A204.1 (cell line): ENCODE results near the gene NRIP2.
"Not testable (repeated sequence)": the region's sequence is repeated elsewhere in the genome, so short reads cannot be mapped to it uniquely, and the experiment has no call there.

ENCODE experiments used
- FAIRE-seq: peaks from 2 replicates; lab custom pipeline; 2012; peaks lifted over from hg19 to GRCh38; lab: Jason Lieb, UNC

Gene NRIP2

DNA sequence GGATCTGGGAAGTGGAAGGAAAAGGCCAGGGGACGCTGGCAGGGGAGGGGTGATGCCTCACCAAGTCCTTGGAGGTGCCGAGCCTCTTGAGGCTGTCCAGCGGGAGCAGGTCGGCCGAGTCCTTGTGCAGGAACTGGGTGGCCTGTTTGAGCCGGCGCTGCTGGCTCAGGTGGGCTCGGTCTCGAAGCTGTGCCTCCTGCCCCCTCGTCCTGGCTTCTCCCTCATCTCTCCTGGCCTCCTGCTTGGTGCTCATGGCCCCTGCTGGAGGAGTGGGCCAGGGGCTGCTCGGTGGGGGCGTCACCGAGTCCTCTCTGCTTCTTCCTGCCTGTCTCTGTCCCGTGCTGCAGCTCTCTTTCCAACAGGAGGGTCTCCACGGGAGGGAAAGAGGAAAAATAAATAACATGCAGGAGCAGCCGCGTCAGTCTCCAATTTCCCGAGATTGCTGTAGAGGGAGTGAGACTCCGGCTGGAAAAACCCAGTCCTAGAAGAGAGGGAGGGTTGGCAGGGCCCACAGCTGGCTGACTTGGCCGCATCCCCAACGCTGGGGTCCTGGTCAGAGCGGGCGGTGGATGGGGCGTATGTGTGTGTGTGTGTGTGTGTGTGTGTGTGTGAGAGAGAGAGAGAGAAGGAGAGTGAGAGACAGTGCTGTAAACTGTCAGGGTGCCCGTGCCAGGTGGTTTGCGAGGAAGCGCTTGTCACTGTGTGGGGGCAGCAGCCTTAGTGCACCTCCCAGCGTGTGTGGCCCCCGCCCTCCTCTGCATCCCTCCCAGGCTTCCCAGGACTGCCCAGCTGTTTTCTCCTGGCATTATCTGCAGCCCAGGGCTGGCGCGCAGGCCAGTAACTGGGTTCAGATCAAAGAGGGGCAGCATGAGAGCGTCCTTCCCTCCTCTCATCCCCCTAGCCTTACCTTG is at the start of gene NRIP2:
NRIP2 (minus strand) TSS at position 455 of the 911 bp plus-strand sequence; CDS start at position 403, 52 bp downstream.
- no peak for FAIRE-seq

DNA sequence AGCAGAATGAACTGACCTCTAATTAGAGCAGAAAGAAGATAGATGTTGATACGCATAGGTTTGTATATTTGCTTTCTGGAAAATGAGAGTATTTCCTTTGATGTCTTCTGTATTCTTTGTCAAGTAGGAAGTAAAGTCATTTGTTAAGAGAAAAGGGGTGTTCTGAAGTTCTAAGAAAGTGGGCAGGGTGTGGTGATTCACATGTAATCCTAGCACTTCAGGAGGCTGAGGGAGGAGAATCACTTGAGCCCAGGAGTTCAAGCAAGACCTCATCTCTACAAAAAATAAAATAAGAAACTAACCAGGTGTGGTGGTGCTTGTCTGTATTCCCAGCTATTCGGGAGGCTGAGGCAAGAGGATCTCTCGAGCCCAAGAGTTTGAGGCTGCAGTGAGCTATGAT is 45.0 kb upstream of the NRIP2 start:
- FAIRE-seq = no peak

GRCh38 chr12:2877953-2878732 is 43.3 kb upstream of the NRIP2 start:
- FAIRE-seq = no peak

DNA sequence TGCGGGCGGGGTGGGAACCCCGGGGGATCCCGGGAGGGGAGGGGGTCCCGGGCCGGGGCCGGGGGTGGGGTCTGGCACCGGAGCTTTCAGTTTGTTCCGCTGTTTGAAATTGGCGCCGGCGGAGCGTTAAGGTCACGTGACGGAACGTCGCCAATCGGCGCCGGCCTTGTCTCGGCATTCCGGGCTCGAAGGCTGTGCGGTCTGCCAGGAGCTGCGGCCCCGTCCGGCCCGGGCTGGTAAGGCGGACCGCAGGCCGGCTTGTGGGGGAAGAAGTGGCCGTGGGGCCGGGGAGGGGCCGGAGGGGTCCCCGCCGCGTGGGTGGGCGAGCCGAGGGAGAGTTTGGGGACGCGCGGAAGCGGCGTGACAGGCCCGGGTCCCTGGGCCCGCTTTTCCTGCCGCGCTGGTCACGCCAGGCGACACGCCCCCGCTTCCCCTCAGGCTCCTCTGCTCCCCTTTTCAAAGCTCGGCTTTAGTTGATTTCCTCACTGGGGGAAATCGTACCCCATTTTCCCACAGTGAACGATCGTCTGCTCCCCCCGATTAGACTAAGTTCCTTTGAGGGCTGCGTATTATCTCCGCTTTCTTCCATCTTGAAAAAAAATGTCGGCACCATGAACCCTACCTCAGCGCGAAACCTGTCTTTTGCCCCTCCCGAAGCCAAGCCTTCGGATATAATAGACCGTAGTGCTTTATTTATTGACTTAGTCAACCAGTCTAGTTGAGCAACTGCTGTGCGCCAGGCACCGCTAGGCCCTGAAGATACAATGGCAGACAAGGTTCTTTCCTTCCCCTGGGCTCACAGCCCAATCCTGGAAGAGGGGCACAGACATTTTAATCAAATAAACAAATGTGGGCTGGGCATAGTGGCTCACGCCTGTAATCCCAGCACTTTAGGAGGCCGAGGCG is 42.5 kb upstream of the NRIP2 start, which contains the start of the genes FOXM1 and RHNO1:
FOXM1 (minus strand) TSS at position 128 of the 906 bp plus-strand sequence. CDS start 2,696 bp downstream, outside the sequence.
RHNO1 (plus strand) TSS at position 177 of the 906 bp plus-strand sequence. CDS start 8,144 bp downstream, outside the sequence.
- FAIRE-seq = no peak

DNA sequence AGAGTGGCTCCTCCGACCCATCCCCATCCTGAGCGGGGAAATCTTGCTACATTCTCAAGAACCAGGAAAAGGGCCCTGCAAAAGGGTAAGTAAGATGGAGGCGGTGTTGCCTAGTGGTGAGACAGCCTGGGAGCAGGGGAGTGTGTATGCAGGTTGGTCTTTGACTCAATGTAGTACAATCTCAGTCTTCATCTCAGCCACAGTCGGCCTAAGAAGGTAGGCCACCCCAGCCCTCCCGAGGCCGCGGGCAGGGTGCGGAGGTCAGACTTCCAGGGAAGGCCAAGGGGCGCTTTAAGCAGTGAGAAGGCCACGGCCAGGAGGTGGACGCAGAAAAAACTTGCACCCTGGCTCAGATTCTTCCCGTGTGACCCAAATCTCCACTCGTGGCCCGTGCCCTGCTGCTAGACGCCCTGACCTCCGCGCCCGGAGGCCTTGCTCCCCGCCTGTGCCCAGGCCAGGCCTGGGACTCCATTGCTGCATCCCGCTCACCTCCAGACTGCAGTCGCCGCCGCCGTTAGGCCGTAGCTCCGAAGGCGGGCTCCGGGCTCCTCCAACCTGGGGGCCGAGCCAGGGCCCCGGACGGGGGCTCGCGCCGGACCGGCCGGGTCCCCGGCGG is 41.7 kb upstream of the NRIP2 start:
- FAIRE-seq = no peak

DNA sequence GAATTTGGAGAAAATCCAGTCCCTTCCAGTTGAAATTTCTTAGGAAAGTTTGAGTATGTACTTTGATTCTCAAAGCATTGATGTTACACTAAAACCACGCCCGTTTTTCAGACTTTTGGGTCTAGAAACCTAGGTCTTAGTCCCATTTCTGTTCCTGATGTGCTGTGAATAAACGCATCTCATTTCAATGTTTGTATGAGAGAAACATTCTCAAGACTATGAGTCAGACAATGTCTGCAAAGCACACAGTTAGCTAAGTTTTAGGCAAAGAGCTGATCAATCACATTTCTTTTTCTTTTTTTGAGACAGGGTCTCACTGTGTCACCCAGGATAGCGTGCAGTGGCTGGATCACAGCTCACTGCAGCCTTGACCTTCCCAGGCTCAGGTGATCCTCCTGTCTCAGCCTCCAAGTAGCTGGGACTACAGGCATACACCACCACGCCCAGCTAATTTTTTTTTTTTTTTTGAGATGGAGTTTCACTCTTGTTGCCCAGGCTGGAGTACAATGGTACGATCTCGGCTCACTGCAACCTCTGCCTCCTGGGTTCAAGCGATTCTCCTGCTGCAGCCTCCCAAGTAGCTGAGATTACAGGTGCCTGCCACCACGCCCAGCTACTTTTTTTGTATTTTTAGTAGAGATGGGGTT is 34.3 kb upstream of the NRIP2 start:
- not testable (repeated sequence) for FAIRE-seq

DNA sequence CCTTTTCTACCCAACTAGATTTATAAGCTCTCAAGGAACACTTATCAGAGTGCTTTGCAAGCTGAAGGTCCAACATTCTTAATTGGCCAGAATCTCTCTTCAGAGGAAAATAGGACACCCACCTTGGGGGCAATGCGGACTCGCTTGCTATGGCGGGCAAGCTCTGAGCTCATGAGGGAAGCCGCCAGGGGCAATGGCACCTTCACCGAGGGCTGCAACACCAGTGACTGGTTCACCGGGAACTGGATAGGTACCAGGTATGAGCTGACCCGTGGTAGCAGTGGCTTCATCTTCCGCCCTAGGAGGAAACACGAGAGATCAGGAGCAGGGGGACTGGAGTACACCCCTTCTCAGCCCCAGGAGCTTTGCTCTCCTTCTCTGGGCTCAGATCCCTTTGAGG is 29.4 kb upstream of the NRIP2 start:
- FAIRE-seq = no peak

DNA sequence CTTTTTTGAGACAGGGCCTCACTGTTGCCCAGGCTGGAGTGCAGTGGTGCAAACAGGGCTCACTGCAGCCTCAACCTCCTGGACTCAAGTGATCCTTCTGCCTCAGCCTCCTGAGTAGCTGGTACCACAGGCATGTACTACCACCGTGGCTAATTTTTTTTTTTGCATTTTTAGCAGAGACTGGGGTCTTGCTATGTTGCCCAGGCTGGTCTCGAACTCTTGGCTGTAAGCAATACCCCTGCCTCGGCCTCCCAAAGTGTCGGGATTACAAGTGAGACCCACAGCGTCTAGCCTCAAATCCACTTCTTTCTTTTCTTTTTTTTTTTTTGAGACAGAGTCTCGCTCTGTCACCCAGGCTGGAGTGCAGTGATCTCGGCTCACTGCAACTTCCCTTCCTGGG is 28.6 kb upstream of the NRIP2 start:
- FAIRE-seq = not testable (repeated sequence)

GRCh38 chr12:2862876-2863275 is 28.0 kb upstream of the NRIP2 start:
- no peak for FAIRE-seq

DNA sequence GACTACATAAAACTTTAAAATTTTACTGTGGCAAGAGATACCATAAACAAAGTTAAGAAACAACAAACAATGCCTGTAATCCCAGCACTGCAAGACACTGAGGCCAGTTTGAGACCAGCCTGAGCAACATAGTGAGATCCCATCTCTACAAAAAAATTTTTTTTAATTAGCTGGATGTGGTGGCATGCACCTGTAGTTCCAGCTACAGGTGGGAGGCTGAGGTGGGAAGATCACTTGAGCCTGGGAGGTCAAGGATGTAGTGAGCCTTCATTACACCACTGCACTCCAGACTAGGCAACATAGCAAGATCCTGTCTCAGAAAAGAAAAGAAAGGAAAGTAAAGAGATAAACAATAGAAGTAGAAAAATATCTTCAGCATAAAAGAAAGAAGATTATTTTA is 25.3 kb upstream of the NRIP2 start:
- no peak for FAIRE-seq

DNA sequence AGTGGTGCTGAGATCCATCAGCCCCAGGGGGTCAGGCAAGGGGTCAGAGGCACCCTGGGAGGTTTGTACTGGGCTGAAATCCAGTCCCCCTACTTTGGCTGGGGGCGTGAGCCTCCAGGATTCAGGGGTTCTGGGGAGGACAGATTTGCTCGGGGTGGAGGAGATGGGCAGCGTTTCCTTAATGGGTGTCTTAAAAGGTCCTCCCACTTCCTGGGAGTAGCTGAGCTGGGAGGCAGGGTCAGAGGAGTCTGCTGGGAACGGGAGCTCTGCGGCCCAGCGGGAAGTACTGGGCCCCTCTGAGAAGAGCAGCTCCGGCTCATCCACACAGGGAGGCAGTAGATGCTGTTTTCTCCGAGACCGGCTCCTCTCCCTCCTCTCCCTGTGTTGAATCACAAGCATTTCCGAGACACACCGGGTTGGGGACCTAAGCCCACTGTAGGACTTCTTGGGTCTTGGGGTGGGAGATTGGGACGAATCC is 24.1 kb upstream of the NRIP2 start:
- no peak for FAIRE-seq

DNA sequence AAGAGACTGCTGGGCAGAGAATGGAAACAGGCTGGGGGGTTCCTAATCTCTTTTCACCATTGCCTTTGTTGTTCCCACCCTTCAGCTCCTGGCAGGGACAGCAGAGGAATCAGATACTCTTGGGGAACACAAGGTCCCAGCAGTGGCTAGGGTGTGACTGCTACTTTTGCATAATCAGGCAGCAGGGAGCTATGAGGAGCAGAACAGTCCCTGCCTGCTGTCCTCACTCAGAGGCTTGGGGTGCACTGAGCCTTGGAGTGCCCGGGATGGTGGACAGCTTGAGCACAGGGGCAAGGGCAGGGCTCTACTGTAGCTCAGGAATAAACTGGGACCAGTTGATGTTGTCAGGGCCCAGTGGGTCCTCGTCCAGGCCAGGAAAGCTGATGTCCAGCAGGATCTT is 23.5 kb upstream of the NRIP2 start:
- FAIRE-seq = no peak

DNA sequence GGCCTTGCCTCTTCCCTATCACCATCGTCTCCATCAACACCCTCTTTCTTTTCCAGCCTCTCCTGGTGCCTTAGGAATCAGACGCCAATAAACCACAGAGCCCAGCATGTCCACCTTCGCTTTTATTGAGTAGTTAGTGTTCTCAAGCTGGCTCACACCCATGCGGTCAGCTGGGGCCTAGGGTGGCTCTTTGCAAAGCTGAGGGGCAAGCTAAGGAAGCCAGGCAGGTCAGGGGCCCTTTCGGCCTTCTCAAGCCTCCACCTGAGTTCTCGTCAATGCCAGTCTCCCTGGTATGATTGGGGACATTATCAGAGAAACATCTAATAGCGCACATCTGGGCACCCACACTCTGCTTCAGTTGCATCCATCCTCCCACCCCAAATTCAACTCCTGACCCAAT is 22.7 kb upstream of the NRIP2 start:
- FAIRE-seq = no peak

GRCh38 chr12:2857021-2857431 is 22.2 kb upstream of the NRIP2 start, which contains the start of gene TEX52:
Gene TEX52, minus strand, starts transcription at chr12:2857039. Its CDS starts 13 bp downstream, at chr12:2857026.
- no peak for FAIRE-seq

DNA sequence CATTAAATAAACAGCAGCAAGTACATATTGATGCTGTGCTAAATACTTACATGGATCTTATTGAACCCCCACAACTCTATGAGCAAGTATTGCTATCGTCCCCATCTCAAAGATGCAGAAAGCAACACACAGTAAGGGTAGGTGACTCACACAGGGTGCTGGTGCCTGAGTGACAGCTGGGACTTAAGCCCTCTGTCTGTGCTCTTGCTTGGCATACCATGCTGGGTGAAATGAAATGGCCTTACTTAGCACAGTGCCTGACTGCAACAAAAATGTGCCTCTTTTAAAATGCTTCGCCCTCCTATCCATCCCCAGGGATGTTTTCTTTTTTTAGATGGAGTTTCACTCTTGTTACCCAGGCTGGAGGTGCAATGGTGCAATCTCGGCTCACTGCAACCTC is 21.2 kb upstream of the NRIP2 start:
- no peak for FAIRE-seq

- FAIRE-seq = no peak
Measured at GRCh38 chr12:2855546-2855945, 20.7 kb upstream of the NRIP2 start.

DNA sequence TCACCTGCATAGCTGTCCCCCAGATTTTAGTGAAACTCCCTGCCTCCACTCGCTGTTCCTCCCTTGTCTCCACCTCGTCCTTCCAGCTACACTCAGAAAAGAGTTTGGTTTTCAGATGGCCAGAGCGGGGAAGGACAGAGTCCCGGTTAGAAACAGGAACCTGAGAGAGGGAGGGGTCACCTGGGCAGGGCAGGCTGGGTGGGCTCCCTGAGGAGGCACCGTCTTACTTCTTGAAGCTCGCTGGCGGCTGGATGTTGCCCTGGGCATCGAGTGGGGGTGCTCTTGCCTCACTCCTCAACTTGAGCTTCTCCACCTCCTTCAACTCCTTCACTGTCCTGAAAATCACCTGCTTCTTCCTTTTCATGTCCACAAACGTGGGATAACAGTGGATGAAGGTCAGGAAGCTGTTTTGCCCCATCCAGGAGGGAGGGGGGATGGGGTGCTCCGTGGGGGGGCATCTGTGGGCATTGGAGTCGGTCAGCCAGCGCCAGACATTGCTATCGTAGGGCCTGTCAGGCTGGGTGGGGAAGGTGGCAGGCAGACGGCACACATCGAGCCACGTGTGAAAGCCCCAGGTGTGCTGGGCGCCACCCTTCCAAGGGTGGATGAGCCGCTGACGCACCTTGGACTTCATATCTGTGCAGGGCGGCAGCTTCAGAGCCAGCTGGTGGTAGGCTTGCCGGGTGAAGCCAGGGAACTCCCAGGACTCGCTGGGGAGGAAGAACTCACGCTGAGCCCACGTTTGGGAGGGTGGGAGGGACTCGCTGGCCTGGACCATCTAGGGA is 20.0 kb upstream of the NRIP2 start:
- no peak for FAIRE-seq

- no peak for FAIRE-seq
Measured at GRCh38 chr12:2853626-2854025, 18.8 kb upstream of the NRIP2 start.

GRCh38 chr12:2851931-2852330 is 17.1 kb upstream of the NRIP2 start:
- no peak for FAIRE-seq

DNA sequence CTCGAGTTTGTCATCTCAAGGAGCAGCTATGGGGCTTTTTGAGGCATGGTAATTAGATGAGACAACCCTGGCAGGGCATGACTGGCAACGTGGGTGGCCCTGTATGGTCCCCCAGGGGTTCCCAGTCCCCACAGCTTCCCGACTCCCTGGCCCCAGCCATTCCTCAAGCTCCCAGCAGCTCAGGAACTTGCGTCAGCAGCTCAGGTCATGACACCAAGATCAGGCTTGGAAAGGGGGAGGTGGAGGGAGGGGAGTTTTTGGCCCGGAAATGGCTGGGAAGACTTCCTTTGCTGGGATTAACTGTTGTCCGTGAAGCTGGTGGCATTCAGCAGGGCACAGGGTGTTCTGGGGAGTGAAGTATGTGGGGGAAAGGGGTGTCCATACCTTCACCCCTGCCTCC is 10.4 kb upstream of the NRIP2 start:
- FAIRE-seq = no peak
